ENCODE measurements around the gene RUNX1. TPM values are rescaled to one million over a fixed set of nuclear protein-coding genes. Genes with fewer than 3 reads are reported as not detected.
A peak's percentile ranks its signal among the peaks of the same experiment; 100 is the strongest.

Gene RUNX1
- total and polyA plus RNA-seq, 10 of the 15 experiments (the other 5 are each of a cell fraction or from before 2014, with no cell fraction given), result 0.90 to 15.2 (median 4.1) TPM

DNA sequence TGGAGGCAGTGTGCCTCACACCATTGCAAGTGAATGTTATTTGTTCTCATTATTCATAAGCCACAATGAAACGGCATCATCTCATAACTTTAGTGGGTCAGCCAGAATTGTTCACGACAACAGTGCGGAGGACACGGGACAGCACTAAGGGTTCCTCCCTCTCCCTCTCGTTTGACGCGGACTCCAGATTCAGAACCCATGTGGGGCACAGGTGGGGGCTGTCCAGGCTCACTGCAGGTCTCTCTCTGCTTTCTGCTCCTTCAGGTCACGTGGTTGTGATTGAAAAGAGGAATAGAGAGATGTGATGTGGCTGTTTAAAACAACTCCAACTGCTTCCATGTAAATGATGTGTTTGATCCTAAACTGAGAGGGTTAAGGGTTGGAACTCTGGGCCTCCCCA lies 13.5 kb downstream of the RUNX1 start:
- intact Hi-C loops (cut with micrococcal nuclease; ENCODE audit: unreplicated experiment) (no loop called here), in situ Hi-C loops (cut with MboI) (no loop called here)
- no peak for FAIRE-seq
- H3K9ac ChIP-seq (ENCODE audit: control insufficient read depth, insufficient read depth, low read length), result no peak overlapping the region
- TF ChIP-seq JUND (IDR thresholded peaks at IDR 0.05; ENCODE audit: low read depth, low read length) (no peak), USF1 (IDR thresholded peaks at IDR 0.05; ENCODE audit: borderline replicate concordance, extremely low read length, insufficient read depth, low read depth, low read length) (peak; percentile 33), SPI1 (IDR thresholded peaks at IDR 0.05; ENCODE audit: borderline replicate concordance, insufficient read depth, low read depth, low read length) (0 out of 2 replicates have a peak, but pooled peaks have one; percentile 19)
- DNase-seq (ENCODE audit: low read depth, low spot score), result no peak
- no peaks in the 10 kb centered on the region for H4K20me1 ChIP-seq (ENCODE audit: control insufficient read depth, insufficient read depth)
- RAD21 ChIA-PET (ENCODE audit: unreplicated experiment), result no interaction called here
- no peaks in the 10 kb centered on the region for H3K36me3 ChIP-seq (ENCODE audit: control insufficient read depth in 2 of 2, insufficient read depth in 2 of 2, low read length in 1 of 2)
- H3K4me2 ChIP-seq (ENCODE audit: control insufficient read depth, insufficient read depth), result no peak overlapping the region
- H3K27ac ChIP-seq (ENCODE audit: control insufficient read depth, insufficient read depth), result no peak overlapping the region
- H2AFZ ChIP-seq (ENCODE audit: control insufficient read depth, low read depth, low read length), result no peak overlapping the region
- peaks cover 10% of the 10 kb centered on the region for H3K4me1 ChIP-seq (ENCODE audit: control insufficient read depth, insufficient read depth, low read length)
- 86% methylated on average over 8 of the region's 8 CpGs for WGBS (ENCODE audit: insufficient coverage, insufficient replicate concordance, low lambda C conversion rate, missing lambda C conversion rate)
- ATAC-seq, result no peak
- SMC1A ChIA-PET (ENCODE audit: uncharacterized antibody, unreplicated experiment), result no interaction called here
- H3K9me3 ChIP-seq (replicated peaks; ENCODE audit: control insufficient read depth, insufficient read depth, low read length), result no peaks in the 10 kb centered on the region; the same call in 2 of the 3 replicates
- no peaks in the 10 kb centered on the region for H3K79me2 ChIP-seq (ENCODE audit: control insufficient read depth, insufficient read depth, low read length)
- no TSS peak for BruUV-seq (replicated peaks)
- no peak overlapping the region for H3K4me3 ChIP-seq
- peaks cover 0 to 4% of the 10 kb centered on the region in 2 experiments; a peak in 2 of 4 replicates for H3K27me3 ChIP-seq (replicated peaks in 1 of 2; ENCODE audit: control insufficient read depth in 2 of 2, insufficient read depth in 2 of 2, low read length in 1 of 2)
- POLR2A ChIA-PET, result no interaction called here
- CTCF ChIA-PET, result no interaction called here

GRCh38 chr21:35035116-35035515 lies 14.0 kb downstream of the RUNX1 start:
- H3K9ac ChIP-seq (ENCODE audit: control insufficient read depth, insufficient read depth, low read length), result no peak overlapping the region
- ChIA-PET RAD21 (ENCODE audit: unreplicated experiment) (no interaction called here), CTCF (no interaction called here), SMC1A (ENCODE audit: uncharacterized antibody, unreplicated experiment) (no interaction called here), POLR2A (no interaction called here)
- no peak overlapping the region for H3K4me3 ChIP-seq
- no peaks in the 10 kb centered on the region for H3K36me3 ChIP-seq (ENCODE audit: control insufficient read depth in 2 of 2, insufficient read depth in 2 of 2, low read length in 1 of 2)
- 79% methylated on average over 8 of the region's 8 CpGs for WGBS (ENCODE audit: insufficient coverage, insufficient replicate concordance, low lambda C conversion rate, missing lambda C conversion rate)
- intact Hi-C loops (cut with micrococcal nuclease; ENCODE audit: unreplicated experiment), result no loop called here
- no peaks in the 10 kb centered on the region for H4K20me1 ChIP-seq (ENCODE audit: control insufficient read depth, insufficient read depth)
- no TSS peak for BruUV-seq (replicated peaks)
- no peak for DNase-seq (ENCODE audit: low read depth, low spot score)
- no peak overlapping the region for H2AFZ ChIP-seq (ENCODE audit: control insufficient read depth, low read depth, low read length)
- peaks cover 0 to 4% of the 10 kb centered on the region in 2 experiments; a peak in 2 of 4 replicates for H3K27me3 ChIP-seq (replicated peaks in 1 of 2; ENCODE audit: control insufficient read depth in 2 of 2, insufficient read depth in 2 of 2, low read length in 1 of 2)
- H3K9me3 ChIP-seq (replicated peaks; ENCODE audit: control insufficient read depth, insufficient read depth, low read length), result no peaks in the 10 kb centered on the region; the same call in 2 of the 3 replicates
- in situ Hi-C loops (cut with MboI), result no loop called here
- H3K27ac ChIP-seq (ENCODE audit: control insufficient read depth, insufficient read depth), result no peak overlapping the region
- no peak overlapping the region for H3K4me2 ChIP-seq (ENCODE audit: control insufficient read depth, insufficient read depth)
- H3K4me1 ChIP-seq (ENCODE audit: control insufficient read depth, insufficient read depth, low read length), result peaks cover 6% of the 10 kb centered on the region; the same call in 1 of the 2 replicates
- H3K79me2 ChIP-seq (ENCODE audit: control insufficient read depth, insufficient read depth, low read length), result no peaks in the 10 kb centered on the region
- FAIRE-seq, result no peak
- ATAC-seq, result no peak
- no peak for TF ChIP-seq TCF12 (IDR thresholded peaks at IDR 0.05; ENCODE audit: low read depth, low read length)
- TF ChIP-seq IKZF2 (IDR thresholded peaks at IDR 0.05), result no peak
- no peak for TF ChIP-seq ZSCAN29 (IDR thresholded peaks at IDR 0.05)
- TF ChIP-seq WRNIP1 (IDR thresholded peaks at IDR 0.05; ENCODE audit: borderline replicate concordance, low read depth, low read length), result no peak
- TF ChIP-seq MXI1 (IDR thresholded peaks at IDR 0.05; ENCODE audit: low read depth, low read length), result no peak
- TF ChIP-seq HDAC6 (IDR thresholded peaks at IDR 0.05; ENCODE audit: unreplicated experiment), result no peak
- TF ChIP-seq KDM1A (IDR thresholded peaks at IDR 0.05; ENCODE audit: borderline replicate concordance), result no peak
- no peak for TF ChIP-seq IRF3 (IDR thresholded peaks at IDR 0.05)
- no peak for TF ChIP-seq ZBTB11 (CRISPR knock-in tag; IDR thresholded peaks at IDR 0.05)
- TF ChIP-seq ZNF274 (IDR thresholded peaks at IDR 0.05; ENCODE audit: insufficient read depth, insufficient read length), result no peak
- no peak for TF ChIP-seq RBBP5 (conservative IDR thresholded peaks at IDR 0.05)

Measured in GM12878 (cell line).